NB4 (cell line): Measurements from ENCODE around the gene SLC39A1.

Experiments
- POLR2A ChIP-seq: IDR thresholded peaks from 2 replicates; pipeline ENCODE4 v1.6.1; 2011; ENCODE audit warnings: mild to moderate bottlenecking; ENCODE audit not compliant: insufficient read length; ENCODE audit errors: extremely low read depth
- TF ChIP-seq, protein P1 (sequence below): IDR thresholded peaks from one replicate; pipeline ENCODE4 v1.5.1; 2012; ENCODE audit warnings: low read depth, low read length

DNA sequence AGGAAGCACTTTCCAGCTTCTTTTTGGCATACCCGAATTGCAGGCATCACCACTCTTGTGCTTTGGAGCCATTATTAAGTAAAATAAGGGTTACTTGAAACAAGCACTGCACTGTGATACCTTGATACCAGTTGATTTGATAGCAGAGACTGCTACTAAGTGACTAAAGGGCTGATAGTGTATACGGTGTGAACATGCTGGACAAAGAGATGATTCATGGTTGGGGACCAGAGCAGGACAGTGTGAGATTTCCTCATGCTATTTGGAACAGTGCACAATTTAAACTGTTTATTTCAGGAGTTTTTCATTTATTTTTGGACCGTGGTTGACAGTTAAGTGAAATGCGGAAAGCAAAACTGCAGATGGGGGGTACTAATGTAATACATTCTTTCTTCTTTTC, 37.1 kb upstream of the SLC39A1 start:
- no peak for TF ChIP-seq POLR2A
- TF ChIP-seq, protein P1, sequence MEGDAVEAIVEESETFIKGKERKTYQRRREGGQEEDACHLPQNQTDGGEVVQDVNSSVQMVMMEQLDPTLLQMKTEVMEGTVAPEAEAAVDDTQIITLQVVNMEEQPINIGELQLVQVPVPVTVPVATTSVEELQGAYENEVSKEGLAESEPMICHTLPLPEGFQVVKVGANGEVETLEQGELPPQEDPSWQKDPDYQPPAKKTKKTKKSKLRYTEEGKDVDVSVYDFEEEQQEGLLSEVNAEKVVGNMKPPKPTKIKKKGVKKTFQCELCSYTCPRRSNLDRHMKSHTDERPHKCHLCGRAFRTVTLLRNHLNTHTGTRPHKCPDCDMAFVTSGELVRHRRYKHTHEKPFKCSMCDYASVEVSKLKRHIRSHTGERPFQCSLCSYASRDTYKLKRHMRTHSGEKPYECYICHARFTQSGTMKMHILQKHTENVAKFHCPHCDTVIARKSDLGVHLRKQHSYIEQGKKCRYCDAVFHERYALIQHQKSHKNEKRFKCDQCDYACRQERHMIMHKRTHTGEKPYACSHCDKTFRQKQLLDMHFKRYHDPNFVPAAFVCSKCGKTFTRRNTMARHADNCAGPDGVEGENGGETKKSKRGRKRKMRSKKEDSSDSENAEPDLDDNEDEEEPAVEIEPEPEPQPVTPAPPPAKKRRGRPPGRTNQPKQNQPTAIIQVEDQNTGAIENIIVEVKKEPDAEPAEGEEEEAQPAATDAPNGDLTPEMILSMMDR = no peak
